Frontal cortex (tissue), 4 donors: ENCODE data around the gene OXNAD1. TPM values are rescaled to one million over a fixed set of nuclear protein-coding genes. Genes with fewer than 3 reads are reported as not detected.

Source experiments
- DNase-seq, 2 donors: peaks; one replicate each; pipeline ENCODE4 v3.0.0; 2012; ENCODE audit warnings: low spot score in 2 of 2
- FAIRE-seq: peaks from 2 replicates; lab custom pipeline; 2012; peaks lifted over from hg19 to GRCh38; lab: Jason Lieb, UNC
- total RNA-seq: library from RNA; depleted of rRNA; stranded (reverse); fragments of >200 nt; gene quantifications from one replicate; pipeline ENCODE4 v1.2.3, GENCODE V29; 2014
- donor health status: control.
- donor health status: control.
- donor health status: control.

The OXNAD1 gene
- total RNA-seq, 1 donor from 2014 or later: 15.5 TPM

DNA sequence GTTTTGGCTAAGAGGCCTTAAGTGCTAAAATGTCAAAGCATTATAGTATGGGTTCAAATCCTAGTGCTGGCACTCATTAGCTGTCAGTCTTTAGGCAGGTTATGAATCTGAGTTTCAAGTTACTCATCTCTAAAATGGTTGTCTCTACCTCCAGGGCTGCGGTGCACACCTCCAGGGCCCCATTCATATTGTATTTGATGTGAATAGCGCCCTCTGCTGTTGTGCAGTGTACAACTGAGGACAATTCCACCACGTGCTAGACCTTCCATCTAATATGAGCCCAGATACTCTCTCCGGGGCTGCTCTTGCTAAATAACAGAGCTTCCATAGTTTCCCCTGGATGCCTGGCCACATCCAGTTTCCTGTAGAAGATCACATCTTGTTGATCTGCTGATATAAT is 54.3 kb downstream of the OXNAD1 start:
- no peak for DNase-seq
- FAIRE-seq: no peak

DNA sequence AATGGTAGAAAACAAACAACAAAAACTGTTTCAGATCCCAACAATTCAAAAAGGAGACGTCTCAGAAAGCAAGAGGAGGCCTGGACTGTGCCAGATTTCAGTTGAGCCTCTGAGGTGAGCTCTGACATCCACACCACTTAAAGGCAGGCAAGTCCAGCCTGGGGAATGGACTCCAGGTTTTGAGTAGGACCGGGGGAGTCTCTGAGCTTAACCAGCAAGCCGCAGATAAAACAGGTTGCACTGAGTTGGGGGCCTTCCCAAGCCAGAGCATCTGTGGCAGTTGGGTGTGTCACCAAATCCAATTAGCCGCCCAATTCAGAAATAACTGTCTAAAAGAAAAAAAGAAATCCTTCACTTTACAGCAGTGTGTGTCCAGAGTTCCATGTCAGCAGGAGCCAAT is 54.7 kb downstream of the OXNAD1 start:
- no peak for FAIRE-seq
- no peak for DNase-seq

DNA sequence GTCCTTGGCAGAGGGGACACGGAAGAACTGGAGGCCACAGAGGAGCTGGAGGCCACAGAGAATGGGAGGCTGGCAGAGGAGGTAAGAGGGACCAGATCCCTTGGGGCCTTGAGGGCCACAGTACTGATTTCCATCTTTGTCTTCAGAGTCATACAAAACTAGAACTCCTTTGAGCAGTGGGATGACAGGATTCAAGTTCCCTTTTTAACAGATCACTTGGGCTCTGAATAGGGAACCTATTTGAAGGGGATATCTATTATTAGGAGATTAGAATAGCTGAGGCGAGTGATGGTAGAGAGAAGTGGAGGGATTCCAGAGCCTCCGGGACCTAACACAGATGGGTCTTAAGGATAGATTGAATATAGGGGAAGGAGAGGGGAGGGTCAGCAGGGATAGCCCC is 55.7 kb downstream of the OXNAD1 start:
- FAIRE-seq (no peak), DNase-seq (no peak)

DNA sequence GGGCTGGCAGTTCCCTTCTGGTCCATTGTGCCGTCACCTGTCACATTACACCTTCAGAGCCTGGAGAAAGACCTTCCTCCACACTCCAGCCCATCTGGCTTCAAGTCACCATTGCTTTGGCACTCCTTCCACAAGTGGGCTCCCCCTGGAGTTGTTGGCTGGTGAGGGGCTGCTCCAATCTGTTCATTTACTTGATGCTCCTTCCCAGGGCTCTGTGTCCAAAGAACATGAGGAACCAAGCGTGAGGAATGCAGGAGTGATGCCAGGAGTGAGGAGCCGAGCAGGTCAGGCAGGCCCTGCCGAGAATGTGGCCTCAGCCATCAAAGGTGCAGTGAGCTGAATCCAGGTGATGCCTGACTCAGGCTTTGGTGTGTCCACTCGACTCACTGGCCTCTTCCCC is 57.2 kb downstream of the OXNAD1 start:
- DNase-seq (no peak), FAIRE-seq (no peak)

DNA sequence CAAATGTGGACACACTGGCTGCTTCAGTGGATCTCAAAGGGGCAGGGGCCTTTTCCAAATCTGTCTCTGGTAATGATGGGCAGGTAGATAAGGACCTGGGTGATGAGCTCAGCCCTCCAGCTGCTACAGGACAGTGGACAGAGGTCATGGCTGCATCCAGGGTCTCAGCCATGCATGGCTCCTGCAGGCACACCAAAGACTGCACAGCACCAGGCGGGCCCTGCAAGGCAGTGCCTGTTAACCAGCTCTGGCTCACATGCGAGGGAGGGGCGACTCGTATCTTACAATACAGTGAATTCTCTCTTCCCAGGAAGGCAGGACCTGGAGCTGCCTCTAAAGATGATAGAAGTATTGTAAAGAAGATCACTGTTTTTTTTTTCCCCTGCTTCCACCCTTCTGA is 58.7 kb downstream of the OXNAD1 start:
- no peak for DNase-seq
- no peak for FAIRE-seq

DNA sequence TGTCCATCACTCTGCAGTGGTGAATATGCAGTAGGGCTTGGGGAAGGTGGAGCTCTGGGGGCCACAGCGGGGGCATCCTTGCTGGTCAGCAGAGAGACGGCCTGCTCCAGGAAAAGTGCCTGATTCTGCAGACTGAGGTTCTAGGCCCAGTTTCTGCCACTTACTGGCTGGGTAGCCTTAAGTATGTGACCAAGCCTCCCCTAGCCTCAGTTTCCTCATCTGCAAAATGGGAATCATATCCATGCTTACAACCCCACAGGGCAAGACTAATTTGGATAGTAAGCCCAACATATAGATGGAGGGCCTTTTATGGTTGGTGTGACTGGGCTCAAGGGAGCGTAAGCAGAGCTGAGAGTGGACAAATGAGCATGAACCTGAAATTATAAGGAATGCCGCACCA is 60.8 kb downstream of the OXNAD1 start:
- FAIRE-seq: no peak
- no peak for DNase-seq

DNA sequence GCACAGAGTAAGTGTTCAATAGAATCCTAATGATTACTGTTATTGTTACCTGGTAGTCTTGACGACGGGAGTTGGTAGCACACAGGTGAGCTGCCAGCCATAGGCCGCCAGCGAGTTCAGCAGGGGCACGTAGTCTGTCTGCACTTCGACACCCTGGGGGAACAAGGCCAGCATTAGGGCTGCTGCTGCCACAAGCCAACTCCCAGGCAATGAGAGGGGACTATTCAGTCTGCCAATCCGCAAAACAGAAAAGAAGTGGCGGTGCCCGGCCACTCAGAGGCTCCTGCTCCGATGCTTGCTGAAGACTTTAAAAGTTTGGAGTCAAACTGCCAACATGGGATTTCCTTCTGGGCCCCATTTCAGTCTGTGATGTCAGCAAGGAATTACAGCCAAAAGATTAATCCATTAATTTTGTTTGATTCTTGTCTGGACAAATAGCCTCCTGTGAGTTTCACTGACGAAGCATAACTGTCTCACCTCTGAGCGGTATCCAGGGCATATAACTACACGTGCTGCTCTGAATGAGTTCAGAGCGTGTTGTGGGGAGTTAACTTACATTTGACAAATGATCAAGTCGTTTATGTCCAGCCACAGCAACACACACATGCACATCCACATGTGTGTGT is 61.8 kb downstream of the OXNAD1 start:
- FAIRE-seq: no peak

DNA sequence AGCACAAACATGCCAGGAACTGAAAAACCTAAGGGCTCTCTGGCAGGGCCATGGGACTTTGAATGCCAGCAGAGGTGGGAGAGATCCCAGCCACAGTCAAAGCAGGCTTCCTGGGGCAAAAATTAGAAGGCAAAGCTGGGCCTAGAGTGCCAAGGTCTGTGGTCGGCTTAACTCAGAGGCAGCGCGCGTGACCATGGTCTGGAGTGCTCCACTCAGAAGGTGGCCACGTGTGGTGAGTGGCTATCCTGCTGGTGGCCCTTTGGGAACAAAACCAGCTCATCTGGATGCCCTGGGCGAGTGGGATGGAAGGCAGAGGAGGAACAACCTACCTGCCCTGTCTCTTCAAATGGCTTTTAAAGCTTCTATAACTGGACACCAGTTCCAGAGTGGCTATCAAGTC is 63.1 kb downstream of the OXNAD1 start:
- FAIRE-seq: no peak
- DNase-seq: no peak

More for the DNA sequence above, 61.8 kb downstream of the OXNAD1 start:
- no peak for DNase-seq

DNA sequence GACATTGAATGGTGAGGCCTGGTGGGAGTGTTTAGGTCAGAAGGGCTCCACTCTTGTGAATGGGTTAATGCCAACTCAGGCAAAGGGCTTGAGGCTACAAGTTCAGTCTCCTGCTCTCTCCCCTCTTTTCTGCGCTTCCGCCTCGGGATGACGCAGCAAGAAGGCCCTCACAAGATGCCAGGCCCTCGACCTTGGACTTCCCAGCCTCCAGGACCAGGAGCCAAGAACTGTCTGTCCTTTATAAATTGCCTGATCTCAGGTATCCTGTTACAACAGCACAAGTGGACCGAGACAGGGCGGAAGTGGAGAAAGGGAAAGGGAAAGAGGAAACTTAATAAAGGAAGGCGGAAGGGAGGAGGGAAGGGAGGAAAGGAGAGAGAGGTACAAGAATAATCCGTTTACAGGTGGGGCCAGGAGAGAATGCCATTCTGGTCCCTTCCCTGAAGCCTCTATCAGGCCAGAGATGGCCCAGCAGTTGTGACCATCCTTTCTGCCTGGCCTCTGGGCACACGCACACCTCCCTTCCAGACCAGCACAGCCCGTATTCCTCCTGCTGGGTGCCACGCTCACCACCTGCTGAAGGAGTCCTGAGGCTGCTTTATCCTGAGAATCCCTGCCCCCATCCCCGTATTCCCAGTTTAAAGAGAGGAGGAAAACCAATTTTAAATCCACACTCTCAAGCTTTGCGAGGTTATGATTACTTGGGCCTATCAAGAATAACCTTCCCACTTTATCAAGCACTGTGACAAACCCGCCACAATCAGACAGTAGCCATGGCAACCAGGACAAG is 64.2 kb downstream of the OXNAD1 start:
- FAIRE-seq: no peak

DNA sequence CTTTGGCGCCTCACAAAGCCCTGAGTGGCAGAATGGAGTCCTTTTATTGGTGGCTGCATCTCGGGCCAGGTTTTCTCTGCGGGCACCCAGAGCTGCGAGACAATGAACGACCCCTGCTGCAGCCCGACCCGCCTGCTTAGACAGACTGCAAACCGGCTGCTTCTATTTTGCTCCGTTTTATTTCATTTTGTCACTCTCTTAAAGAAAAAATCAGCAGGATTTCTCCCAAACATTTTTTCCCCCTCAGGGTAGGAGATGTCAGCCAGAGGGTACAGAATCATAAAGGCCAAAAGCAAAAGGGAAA is 64.8 kb downstream of the OXNAD1 start:
- no peak for FAIRE-seq
- DNase-seq: no peak

More for the DNA sequence above, 64.2 kb downstream of the OXNAD1 start:
- DNase-seq: no peak

DNA sequence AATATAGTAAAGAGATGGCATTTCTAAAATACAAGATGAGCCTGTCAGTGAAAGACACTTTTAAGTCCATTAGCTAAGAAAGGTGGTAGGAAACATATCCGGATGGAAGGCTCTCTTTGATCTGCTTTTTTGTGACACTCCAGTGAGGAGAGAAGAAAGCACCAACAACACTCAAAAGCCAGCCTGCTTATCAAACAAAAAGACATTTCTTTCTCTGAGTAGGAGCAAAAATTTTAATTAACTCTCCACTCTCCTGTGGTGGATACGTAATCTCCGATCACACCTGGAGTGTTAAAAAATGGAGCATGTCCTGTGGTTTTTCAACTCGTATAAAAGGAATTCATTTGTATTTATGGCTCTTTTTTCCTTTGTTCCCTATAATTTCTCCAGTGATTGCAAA is 65.3 kb downstream of the OXNAD1 start:
- DNase-seq: no peak
- no peak for FAIRE-seq

DNA sequence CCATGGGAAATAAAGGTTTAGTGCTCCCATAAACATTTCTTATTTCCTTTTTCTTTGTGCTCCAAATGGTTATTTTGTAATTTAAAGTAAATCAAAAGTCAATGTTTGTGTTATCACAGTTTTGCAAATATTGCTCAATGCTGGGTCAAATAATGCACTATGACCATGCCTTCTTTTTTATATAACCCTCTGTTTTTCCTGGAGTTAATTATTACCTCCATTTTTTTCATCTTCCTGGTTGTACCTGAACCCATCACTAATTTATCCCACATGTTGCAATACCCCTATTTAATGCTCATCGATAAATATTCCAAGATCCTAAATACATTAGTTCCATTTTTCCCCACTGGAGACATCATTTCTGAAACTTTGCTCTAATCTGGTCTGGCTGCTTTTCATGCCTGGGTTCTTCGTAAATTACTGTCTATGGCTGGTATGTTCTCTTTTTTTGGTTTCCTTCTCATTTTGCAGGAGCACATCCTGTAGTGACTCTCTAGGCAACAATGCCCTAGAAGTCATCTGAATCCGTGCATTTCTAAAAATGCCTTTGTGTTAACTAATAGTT is 66.4 kb downstream of the OXNAD1 start:
- FAIRE-seq: no peak
- no peak for DNase-seq

DNA sequence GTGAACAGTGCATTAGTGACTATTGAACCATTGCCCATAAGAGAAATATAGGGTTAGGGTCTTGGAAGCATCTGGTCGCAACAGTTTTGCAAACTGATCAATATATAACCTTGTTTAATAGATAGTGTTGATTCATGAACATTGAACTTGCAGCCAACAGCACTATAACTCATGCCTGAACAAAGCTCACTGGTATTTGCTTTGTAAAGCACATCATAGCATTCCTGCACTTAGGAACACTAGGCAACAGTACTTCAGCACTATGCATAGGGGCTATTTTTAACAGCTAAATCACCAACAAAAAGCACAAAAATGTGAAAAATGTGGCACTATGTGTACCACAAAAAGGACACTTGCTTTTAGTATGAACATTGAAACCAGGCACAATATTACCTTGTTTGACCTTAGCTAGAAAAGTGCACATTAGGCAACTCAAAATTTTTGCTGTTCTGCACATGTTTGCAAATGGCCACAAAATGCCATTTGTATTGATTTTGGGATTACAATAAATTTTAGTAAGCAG is 68.0 kb downstream of the OXNAD1 start:
- DNase-seq: no peak
- FAIRE-seq: no peak

DNA sequence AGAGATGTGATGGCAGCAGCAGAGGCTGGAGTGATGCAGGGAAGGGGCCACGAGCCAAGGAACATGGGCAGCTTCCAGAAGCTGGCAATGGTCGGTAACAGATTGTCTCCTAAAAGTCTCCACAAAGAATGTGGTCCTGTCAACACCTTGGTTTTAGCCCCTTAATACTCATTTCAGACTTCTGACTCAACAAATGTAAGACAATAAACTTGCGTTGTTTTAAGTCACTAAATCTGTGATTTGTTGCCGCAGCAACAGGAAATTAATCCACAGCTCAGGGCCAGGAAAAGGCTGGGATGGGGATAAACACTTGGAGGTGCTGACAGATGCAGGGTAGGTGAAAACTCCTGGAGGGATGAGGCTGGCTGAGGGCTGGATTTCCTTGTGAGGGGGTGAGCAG is 69.9 kb downstream of the OXNAD1 start:
- no peak for FAIRE-seq
- no peak for DNase-seq

DNA sequence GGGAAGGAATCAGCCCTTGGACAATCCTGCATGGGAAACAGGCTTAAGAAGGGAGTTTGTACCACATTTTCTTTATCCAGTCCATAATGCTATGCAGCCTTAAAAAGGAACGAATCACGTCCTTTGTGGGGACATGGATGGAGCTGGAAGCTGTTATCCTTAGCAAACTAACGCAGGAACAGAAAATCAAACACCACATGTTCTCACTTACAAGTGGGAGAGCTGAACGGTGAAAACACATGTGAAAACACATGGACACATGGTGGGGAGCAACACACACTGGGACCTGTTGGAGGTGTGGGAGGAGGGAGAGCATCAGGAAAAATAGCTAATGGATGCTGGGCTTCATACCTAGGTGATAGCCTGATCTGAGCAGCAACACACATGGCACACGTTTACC is 70.3 kb downstream of the OXNAD1 start:
- FAIRE-seq (no peak), DNase-seq (no peak)

DNA sequence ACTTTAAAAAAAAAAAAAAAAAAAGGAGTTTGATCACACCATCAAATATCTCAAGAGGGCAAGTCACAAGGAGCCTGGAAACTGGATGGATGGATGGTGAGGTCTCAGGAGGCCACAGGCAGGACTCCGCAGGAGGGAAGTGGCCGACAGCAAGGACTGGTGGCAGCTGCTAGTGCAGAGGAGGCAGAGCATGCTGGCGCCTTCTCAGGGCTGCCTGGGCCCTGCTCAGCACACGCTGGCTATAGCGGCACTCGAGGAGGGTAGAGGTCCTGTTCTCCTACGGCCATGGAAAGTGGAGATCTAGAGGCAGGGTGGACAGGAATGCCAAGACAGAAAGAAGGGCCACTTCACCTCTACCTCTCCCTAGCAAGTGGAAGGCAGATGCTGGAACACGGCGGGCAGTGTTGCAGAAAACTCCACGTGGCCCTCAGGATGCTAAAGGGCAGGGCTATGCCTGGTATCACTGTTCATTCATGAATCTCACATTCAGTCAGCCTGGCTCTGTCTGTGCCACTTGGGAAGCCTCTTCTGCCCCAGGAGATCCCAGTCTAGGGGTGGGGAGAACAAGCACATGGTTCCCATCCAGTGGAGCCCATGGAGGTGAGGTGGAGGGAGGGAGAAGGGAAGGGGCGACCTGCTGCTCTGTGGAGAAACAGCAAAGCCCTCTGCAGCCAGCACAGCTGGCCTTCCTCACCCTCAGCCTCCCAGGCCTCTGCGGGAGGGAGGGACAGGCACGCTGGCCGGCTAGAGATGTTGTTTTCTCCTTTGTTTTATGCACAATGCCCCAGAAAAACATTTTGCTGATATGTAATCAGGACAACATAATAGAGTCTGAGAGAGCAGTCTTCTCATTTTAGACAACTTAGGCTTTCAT is 71.0 kb downstream of the OXNAD1 start:
- no peak for FAIRE-seq

DNA sequence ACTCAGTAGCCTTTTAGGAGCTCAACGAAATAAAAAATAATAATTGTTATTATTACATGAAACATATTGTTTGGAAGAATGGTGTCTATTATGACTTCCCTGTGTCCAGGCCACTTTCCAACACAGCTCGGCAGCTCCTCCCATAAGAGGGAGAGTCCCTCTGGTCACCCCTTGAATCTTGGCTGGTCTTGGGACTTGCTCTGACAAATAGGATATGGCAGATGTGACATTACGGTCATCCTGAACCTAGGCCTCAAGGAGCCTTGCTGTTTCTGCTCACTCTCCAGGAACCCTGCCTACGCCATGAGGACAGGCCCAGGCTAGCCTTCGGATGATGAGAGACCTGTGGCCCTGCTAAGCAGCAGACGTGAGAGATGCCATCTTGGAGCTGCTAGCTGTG is 71.8 kb downstream of the OXNAD1 start:
- DNase-seq (no peak), FAIRE-seq (no peak)

More for the DNA sequence above, 71.0 kb downstream of the OXNAD1 start:
- no peak for DNase-seq

DNA sequence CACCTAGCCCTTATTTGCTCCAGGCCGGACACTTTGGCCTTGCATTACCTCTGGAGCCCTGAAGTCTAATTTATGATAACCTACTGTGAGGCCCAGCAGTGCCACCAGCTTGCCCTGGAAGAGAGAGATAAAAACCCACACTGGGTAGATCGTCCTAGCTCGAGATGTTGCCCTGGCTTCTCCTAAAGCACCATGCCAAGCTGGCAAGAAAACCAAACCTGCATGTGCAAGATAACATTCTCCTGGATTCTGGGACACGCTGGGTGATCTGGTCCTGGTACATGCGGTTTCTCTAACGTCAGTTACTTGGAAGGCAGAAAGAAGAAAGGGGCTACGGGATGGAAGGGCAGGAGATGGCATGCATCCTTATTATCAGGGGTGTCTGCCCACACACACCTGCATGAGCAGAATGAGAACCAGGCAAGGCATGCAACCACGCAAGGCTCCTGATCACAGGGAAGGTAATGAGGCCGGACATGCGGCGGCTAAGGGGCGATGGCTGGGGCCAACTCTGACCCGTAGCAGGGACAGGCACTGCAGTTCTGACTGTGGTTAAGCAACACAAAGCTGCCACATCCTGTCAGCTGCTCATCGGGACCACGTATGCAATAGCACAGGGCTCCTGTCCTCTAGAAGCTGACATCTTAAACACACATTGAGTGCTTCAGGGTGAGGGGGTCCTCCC is 73.0 kb downstream of the OXNAD1 start:
- DNase-seq (no peak), FAIRE-seq (no peak)

DNA sequence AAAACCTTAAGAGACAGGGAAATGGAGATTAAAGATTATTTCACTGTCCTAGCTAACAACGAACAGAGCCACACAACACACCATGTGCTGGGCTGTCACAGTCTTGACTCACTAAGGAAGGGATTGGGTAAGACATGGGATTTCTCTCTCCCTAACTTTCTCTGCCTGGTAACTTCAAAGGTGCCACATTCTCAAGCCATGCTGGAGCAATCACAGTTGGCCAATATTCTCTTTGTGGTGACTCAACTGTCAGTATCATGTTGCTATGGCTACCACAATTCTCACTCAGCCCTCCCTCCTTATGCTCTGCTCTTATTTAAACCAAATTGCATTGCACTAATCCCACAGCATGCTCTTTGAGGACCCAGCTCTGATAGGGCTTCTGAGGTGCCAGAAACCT is 74.0 kb downstream of the OXNAD1 start:
- DNase-seq (no peak), FAIRE-seq (no peak)

DNA sequence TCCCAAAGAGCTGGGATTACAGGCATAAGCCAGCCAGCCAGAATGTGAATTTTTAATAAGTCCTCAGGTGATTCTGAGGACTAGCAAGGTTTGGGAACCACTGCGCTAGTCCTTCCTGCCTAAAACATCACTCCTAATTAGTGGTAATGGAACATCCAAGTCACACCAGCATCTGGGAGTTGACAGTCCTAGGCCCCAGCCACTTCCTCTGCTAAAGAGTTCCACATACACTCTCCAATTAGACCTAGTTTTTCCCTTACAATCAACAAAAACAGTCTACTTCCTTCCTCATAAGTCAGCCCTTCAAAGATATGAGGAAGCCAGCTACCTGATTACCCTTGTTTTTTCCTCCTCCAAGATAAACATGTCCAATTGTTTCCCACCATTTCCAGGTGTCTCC is 78.1 kb downstream of the OXNAD1 start:
- FAIRE-seq (no peak), DNase-seq (no peak)
